Bronchial epithelial cell (primary cell): ENCODE results near the gene PKNOX2. TPM values are rescaled to one million over a fixed set of nuclear protein-coding genes. Genes with fewer than 3 reads are reported as not detected.
A peak's percentile ranks its signal among the peaks of the same experiment; 100 is the strongest.

ENCODE experiments used
- DNase-seq: peaks from one replicate; pipeline ENCODE4 v3.0.0-alpha.2; 2010; ENCODE audit warnings: low read depth
- FAIRE-seq: peaks from 2 replicates; lab custom pipeline; 2011; peaks lifted over from hg19 to GRCh38; lab: Jason Lieb, UNC
- H3K27me3 ChIP-seq: 2 replicates; pipeline ENCODE4 v1.5.1; 2011; ENCODE audit warnings: low read length; ENCODE audit not compliant: control insufficient read depth, insufficient read depth
- H3K36me3 ChIP-seq: 2 replicates; pipeline ENCODE4 v1.5.1; 2011; ENCODE audit warnings: low read length; ENCODE audit not compliant: control insufficient read depth, insufficient read depth
- H3K4me3 ChIP-seq: 2 replicates; pipeline ENCODE4 v1.5.1; 2011; ENCODE audit warnings: mild to moderate bottlenecking, low read depth, low read length, control low read depth
- CTCF ChIP-seq: IDR thresholded peaks from 2 replicates; pipeline ENCODE4 v1.5.1; 2011; ENCODE audit warnings: mild to moderate bottlenecking, moderate library complexity, low read length, control low read depth, inconsistent platforms; ENCODE audit not compliant: insufficient read depth, severe bottlenecking
- total RNA-seq: library from RNA; depleted of rRNA; stranded (reverse); fragments of >200 nt; gene quantifications from 2 replicates; pipeline ENCODE4 v1.2.1, GENCODE V29; 2014

PKNOX2 gene
- total RNA-seq, 1 donor from 2014 or later: not detected

- TF ChIP-seq CTCF: no peak
- peak; percentile 27 for DNase-seq
- Histone ChIP-seq H3K36me3 (no peaks in the 10 kb centered on the region), H3K4me3 (no peak overlapping the region), H3K27me3 (no peaks in the 10 kb centered on the region)
- FAIRE-seq: no peak
Measured at GRCh38 chr11:125201525-125202141, 37.1 kb downstream of the PKNOX2 start.

GRCh38 chr11:125202362-125202880 is 37.9 kb downstream of the PKNOX2 start:
- Histone ChIP-seq H3K4me3 (no peak overlapping the region), H3K36me3 (no peaks in the 10 kb centered on the region), H3K27me3 (no peaks in the 10 kb centered on the region)
- no peak for TF ChIP-seq CTCF
- no peak for FAIRE-seq
- DNase-seq: no peak

- DNase-seq (no peak), FAIRE-seq (no peak)
- no peak for TF ChIP-seq CTCF
- Histone ChIP-seq H3K27me3 (no peaks in the 10 kb centered on the region), H3K36me3 (no peaks in the 10 kb centered on the region), H3K4me3 (no peak overlapping the region)
Measured at GRCh38 chr11:125202977-125203376, 38.4 kb downstream of the PKNOX2 start.

- DNase-seq (peak; percentile 66), FAIRE-seq (no peak)
- no peak for TF ChIP-seq CTCF
- no peaks in the 10 kb centered on the region for H3K27me3 ChIP-seq
- H3K4me3 ChIP-seq: no peak overlapping the region
- no peaks in the 10 kb centered on the region for H3K36me3 ChIP-seq
Measured at GRCh38 chr11:125207866-125208425, 43.4 kb downstream of the PKNOX2 start.

GRCh38 chr11:125210066-125210465 is 45.5 kb downstream of the PKNOX2 start:
- TF ChIP-seq CTCF: no peak
- DNase-seq (no peak), FAIRE-seq (no peak)
- Histone ChIP-seq H3K27me3 (no peaks in the 10 kb centered on the region), H3K4me3 (no peak overlapping the region), H3K36me3 (no peaks in the 10 kb centered on the region)
